Vagina (tissue), 2 donors: ENCODE measurements around the gene PTPN6.

Experiments used
- CTCF ChIP-seq, 3 experiments: fragments of 450-650 bp in 2 of 3; fragments of 200-600 bp in 1 of 3; sonication (generic) in 1 of 3; IDR thresholded peaks; one replicate each; pipeline ENCODE4 v1.5.1; 2017 to 2019; ENCODE audit warnings: antibody characterized with exemption in 3 of 3, mild to moderate bottlenecking in 2 of 3, moderate library complexity in 2 of 3
- POLR2A ChIP-seq, 2 donors: fragments of 450-650 bp; IDR thresholded peaks; one replicate each; pipeline ENCODE4 v1.6.1; 2017; ENCODE audit warnings: antibody characterized with exemption in 2 of 2, mild to moderate bottlenecking in 2 of 2, moderate library complexity in 2 of 2

DNA sequence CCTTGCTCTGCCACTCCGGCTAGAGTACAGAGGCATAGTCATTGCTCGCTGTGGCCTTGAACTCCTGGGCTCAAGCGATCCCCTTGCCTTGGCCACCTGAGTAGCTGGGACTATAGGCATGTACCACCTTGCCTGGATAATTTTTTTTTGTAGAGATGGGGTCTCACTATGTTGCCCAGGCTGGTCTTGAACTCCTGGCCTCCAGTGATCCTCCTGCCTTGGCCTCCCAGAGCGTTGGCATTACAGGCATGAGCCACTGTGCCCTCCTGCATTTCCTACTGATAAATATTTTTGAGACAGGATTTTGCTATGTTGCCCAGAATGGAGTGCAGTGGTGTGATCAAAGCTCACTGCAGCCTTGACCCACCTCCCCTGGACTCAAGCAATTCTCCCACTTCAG is 28.9 kb downstream of the PTPN6 start:
- TF ChIP-seq POLR2A (IDR thresholded peaks at IDR 0.05) (no peak), CTCF (IDR thresholded peaks at IDR 0.05) (no peak)
